GM11168 (cell line): Measurements from ENCODE around the gene UNC5B.

Experiments used
- in situ Hi-C: fragments of 300-500 bp; cut with MboI; formaldehyde crosslinking; loops from one replicate; pipeline ENCODE4 v1.12.0; 2022; ENCODE audit warnings: low sequenced_read_pairs; ENCODE audit not compliant: unreplicated experiment

Gene UNC5B

DNA sequence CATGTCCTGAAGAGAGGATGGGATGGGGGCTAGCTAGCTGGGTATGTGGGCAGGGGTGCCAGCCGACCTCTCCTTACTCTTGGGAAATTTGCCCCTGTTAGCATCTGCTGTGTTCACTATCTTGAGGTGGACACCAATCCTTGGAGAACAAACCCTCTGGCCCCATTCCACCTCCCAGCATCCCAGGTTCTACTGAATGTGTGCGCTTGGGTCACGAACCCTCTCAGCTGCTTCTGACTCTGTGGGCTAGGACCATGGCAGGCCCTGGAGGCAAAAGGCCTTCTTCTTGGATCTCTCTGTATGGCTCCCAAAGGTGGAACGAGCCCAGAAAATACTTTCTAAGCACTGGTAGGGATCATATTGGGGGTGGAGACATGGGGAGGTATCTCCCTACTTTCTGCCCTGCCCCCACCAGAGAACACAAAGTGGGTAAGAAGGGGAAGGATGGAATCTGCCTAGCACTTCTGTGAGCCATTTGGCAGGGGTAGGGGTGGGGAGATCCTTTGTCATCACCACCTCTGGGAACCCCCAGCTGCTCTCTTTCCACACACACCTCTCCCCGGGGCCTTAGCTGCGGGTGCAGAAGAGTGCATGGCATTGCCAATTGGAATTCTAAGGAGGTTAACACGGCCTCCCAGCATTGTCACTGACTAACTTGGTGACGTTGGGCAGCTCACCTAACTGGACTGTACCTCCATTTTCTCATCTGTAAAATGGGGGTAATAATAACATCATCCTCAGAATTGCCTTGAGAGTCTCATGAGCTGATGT is 7.7 kb downstream of the UNC5B start:
- in situ Hi-C loops = loop anchor here (25.0 kb wide), 1 partner anchor 308 kb away; no protein-coding TSS in a partner anchor

GRCh38 chr10:71220689-71221540 is 8.5 kb downstream of the UNC5B start:
- in situ Hi-C loops = loop anchor here (25.0 kb wide), 1 partner anchor 309 kb away; no protein-coding TSS in a partner anchor

DNA sequence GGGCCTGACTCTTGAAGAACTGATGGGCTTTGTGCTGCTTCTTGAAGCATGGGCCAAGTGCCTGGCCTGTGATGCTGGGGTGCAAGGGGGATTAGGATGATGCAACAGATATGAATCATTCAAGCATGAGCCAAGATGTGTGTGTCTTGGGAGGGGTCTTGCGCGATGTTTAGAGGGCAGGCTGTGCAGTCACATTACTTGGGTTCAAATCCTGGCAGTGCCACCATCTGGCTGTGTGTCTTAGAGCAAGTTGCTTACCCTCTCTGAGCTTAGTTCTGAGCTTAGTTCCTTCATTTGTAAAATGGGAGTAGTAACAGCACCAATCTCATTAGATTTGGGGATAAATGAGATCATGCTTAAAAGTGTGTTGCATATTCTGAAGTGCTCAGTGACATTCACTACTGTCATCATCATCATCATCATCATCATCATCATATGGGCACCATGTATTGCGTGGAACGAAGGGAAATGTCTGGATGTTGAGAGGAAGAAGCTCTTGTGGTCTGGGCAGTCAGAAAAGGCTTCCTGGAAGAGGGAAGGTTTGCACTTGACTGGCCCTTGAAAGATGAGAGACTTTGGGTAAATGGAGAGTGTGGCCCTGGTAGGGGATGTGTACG is 9.3 kb downstream of the UNC5B start:
- in situ Hi-C loops = loop anchor here (25.0 kb wide), 1 partner anchor 309 kb away; no protein-coding TSS in a partner anchor

- in situ Hi-C loops = loop anchor here (25.0 kb wide), 1 partner anchor 310 kb away; no protein-coding TSS in a partner anchor
These were observed 10.4 kb downstream of the UNC5B start for GRCh38 chr10:71222601-71223346.

DNA sequence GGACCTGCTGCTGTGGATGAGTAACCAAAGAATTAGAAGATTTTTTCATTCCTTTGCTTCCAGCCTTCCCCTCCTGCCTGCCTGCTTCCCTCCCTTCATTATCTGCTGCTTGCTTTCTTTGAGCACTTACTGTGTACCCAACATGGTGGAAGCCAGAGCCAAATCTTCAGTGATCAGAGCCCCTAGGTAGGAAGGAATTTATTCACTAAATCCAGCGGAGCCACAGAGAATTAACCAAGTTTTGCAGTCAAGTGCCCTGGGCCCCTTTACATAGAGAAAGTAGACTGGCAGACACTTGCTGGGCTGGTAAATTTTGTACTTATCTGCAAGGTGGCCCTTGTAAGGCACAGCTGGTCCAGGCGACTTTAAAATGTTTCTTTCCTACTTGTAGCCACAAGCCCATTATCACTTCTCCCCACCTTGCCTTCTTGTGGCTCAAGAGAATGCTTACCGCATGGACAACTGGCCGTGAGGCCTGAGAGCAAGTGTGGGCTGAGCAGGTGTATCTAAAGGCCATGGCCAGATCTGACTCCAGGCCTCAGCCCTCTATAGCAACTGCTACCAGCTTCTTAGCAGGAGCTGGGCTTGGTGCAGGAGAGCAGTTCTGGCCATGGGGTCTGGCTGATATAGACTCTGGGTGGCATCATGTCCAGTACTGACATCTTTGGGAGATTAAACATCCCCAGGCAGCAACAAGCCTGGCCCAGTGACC is 11.1 kb downstream of the UNC5B start:
- in situ Hi-C loops = loop anchor here (25.0 kb wide), 1 partner anchor 311 kb away; no protein-coding TSS in a partner anchor

GRCh38 chr10:71225291-71226058 is 13.1 kb downstream of the UNC5B start:
- in situ Hi-C loops = no loop called here

DNA sequence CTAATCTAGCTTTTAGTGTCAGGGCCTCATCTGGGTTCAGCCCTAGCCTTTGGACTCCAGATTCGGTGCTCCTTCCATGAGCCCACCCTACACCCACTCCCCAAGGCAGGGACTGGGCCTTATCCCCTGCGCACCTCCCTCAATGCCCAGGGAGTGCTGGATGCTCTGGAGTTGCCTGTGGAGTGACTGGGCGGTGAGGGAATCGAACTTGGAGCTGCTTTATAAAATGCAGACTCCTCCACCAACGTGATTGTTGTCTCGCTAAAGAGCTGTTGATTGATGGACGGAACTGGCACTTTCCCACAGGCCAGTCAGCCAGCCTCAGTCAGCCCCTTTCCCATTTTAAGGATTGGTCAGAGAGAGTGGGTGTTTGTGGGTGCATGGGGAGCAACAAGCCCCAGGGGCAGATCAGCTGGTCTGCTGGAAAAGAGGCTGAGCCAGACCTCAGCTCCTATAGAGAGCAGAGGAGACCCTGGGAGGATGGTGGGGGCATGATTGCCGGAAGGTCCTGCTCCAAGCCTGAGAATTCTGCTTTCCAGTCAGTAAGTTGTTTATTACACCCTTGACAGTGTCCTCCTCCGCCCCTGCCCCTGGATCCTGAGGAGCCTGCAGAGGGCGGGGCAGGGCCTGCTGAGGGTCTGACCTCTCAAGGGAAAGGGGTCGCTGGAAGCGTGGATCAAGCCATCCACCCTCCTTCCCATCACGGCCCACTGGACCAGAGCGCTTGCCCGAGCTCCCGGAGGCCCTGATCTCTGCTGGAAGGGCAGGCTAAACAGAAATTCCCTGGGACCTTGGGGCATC is 16.7 kb downstream of the UNC5B start:
- in situ Hi-C loops = no loop called here

GRCh38 chr10:71229726-71230655 is 17.6 kb downstream of the UNC5B start:
- in situ Hi-C loops = no loop called here

DNA sequence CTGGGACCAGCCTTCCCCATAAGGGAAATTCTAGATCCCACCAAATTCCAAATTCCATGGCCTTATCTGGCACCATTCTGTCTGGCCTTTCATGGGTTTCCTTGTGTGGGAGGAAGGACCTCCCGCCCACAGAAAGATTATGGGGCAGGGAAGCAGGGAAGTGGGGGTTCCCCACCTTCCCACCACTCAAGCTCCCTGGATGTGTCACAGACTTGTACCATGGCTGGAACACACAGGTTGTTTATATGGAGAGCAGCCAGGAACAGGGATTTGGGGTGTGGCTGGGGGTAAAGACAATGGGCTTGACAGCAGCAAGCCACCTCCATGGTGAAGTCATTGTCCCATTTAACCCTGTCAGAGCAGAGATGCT is 18.3 kb downstream of the UNC5B start:
- in situ Hi-C loops = no loop called here

GRCh38 chr10:71231206-71231605 is 18.8 kb downstream of the UNC5B start:
- in situ Hi-C loops = no loop called here

GRCh38 chr10:71232089-71232998 is 20.0 kb downstream of the UNC5B start:
- in situ Hi-C loops = no loop called here

DNA sequence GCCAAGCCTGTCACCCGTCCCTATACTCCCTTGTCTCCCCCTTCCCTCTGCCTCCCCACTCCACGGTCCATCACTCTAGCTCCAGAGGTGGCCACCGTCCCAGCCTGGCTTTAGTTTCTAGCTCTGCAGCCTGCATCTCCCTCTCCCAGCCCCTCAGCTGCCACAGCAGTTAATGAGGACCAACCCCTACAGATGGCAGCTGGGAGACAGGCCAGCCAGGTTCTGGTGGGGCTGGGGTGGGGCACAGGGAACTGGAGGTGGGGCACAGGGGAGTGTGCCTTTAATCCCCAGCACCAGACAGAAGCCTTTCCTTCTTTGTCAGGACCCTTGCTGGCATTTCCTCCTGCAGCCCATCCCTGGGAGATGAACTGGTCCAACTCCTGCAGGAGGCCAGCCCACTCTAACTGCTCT is 21.1 kb downstream of the UNC5B start:
- in situ Hi-C loops = no loop called here

GRCh38 chr10:71234004-71234894 is 21.9 kb downstream of the UNC5B start:
- in situ Hi-C loops = no loop called here

GRCh38 chr10:71234970-71235685 is 22.8 kb downstream of the UNC5B start:
- in situ Hi-C loops = no loop called here
